DOHH2 (cell line): ENCODE data around the gene C1D.

Experiments
- H3F3A ChIP-seq: fragments of 200-600 bp; sonication (generic), shearing (Covaris generic); 2 replicates; pipeline ENCODE4 v1.6.0; 2016; ENCODE audit warnings: antibody characterized with exemption, mild to moderate bottlenecking; ENCODE audit not compliant: control insufficient read depth, insufficient read depth
- H3K27ac ChIP-seq: fragments of 200-600 bp; sonication (generic); 2 replicates; pipeline ENCODE4 v1.5.1; 2014; ENCODE audit warnings: low read depth, mild to moderate bottlenecking, low read length, moderate library complexity
- H3K27me3 ChIP-seq: fragments of 200-600 bp; sonication (generic); 2 replicates; pipeline ENCODE4 v1.6.1; 2014; ENCODE audit warnings: mild to moderate bottlenecking, low read length, mixed read lengths; ENCODE audit not compliant: control insufficient read depth
- H3K36me3 ChIP-seq: fragments of 200-600 bp; sonication (generic); 2 replicates; pipeline ENCODE4 v1.6.1; 2014; ENCODE audit warnings: mild to moderate bottlenecking, low read length, moderate library complexity, mixed read lengths; ENCODE audit not compliant: control insufficient read depth
- H3K4me1 ChIP-seq: fragments of 200-600 bp; sonication (generic); 2 replicates; pipeline ENCODE4 v1.6.1; 2014; ENCODE audit warnings: mild to moderate bottlenecking, low read length, mixed read lengths; ENCODE audit not compliant: control insufficient read depth
- H3K4me2 ChIP-seq: fragments of 200-600 bp; sonication (generic); 2 replicates; pipeline ENCODE4 v1.6.0; 2014; ENCODE audit warnings: mild to moderate bottlenecking, low read length, moderate library complexity
- H3K4me3 ChIP-seq: fragments of 200-600 bp; sonication (generic); 2 replicates; pipeline ENCODE4 v1.5.1; 2014; ENCODE audit warnings: mild to moderate bottlenecking, low read length, mixed read lengths
- H3K79me2 ChIP-seq: fragments of 200-600 bp; sonication (generic); 2 replicates; pipeline ENCODE4 v1.6.1; 2014; ENCODE audit warnings: mild to moderate bottlenecking, low read length, mixed read lengths; ENCODE audit not compliant: control insufficient read depth
- H3K9me2 ChIP-seq: fragments of 200-600 bp; sonication (generic); replicated peaks from 2 replicates; pipeline ENCODE4 v1.6.1; 2014; ENCODE audit warnings: mild to moderate bottlenecking, low read length, mixed read lengths; ENCODE audit not compliant: control insufficient read depth
- H3K9me3 ChIP-seq: fragments of 200-600 bp; sonication (generic); 2 replicates; pipeline ENCODE4 v1.6.1; 2014; ENCODE audit warnings: antibody characterized with exemption, low read length, mixed read lengths; ENCODE audit not compliant: control insufficient read depth, insufficient read depth
- H4K20me1 ChIP-seq: fragments of 200-600 bp; sonication (generic); 2 replicates; pipeline ENCODE4 v1.6.0; 2014; ENCODE audit warnings: low read depth, mild to moderate bottlenecking, antibody characterized with exemption, low read length, moderate library complexity; ENCODE audit not compliant: control insufficient read depth, insufficient read depth
- CTCF ChIP-seq: fragments of 200-600 bp; sonication (generic); IDR thresholded peaks from one replicate; pipeline ENCODE4 v1.5.1; 2014; ENCODE audit warnings: antibody characterized with exemption, mild to moderate bottlenecking, low read depth, low read length; ENCODE audit not compliant: poor library complexity, severe bottlenecking
- EZH2phosphoT487 ChIP-seq: fragments of 200-600 bp; sonication (generic); IDR thresholded peaks from 2 replicates; pipeline ENCODE4 v1.6.1; 2017; ENCODE audit warnings: borderline replicate concordance, mild to moderate bottlenecking, antibody characterized with exemption, low read length, moderate library complexity, mixed read lengths

Gene C1D

GRCh38 chr2:68091439-68092034, 28.7 kb upstream of the C1D start:
- no peak overlapping the region for H3K27ac ChIP-seq
- peaks cover 18% of the 10 kb centered on the region for H3K4me1 ChIP-seq
- no peaks in the 10 kb centered on the region for H3K9me2 ChIP-seq
- no peaks in the 10 kb centered on the region for H4K20me1 ChIP-seq
- TF ChIP-seq EZH2phosphoT487 = no peak
- TF ChIP-seq CTCF = no peak
- H3K9me3 ChIP-seq = no peaks in the 10 kb centered on the region
- no peaks in the 10 kb centered on the region for H3K79me2 ChIP-seq
- H3F3A ChIP-seq = no peaks in the 10 kb centered on the region
- no peak overlapping the region for H3K4me3 ChIP-seq
- no peak overlapping the region for H3K4me2 ChIP-seq
- no peaks in the 10 kb centered on the region for H3K27me3 ChIP-seq
- no peaks in the 10 kb centered on the region for H3K36me3 ChIP-seq

GRCh38 chr2:68089961-68090360, 27.2 kb upstream of the C1D start:
- H3K36me3 ChIP-seq = no peaks in the 10 kb centered on the region
- peak overlapping the region; percentile 16 for H3K4me3 ChIP-seq
- peak overlapping the region; percentile 39 for H3K4me2 ChIP-seq
- no peaks in the 10 kb centered on the region for H3F3A ChIP-seq
- TF ChIP-seq EZH2phosphoT487 = no peak
- TF ChIP-seq CTCF = no peak
- no peaks in the 10 kb centered on the region for H3K27me3 ChIP-seq
- peaks cover 18% of the 10 kb centered on the region for H3K4me1 ChIP-seq
- H3K79me2 ChIP-seq = no peaks in the 10 kb centered on the region
- H3K27ac ChIP-seq = no peak overlapping the region
- no peaks in the 10 kb centered on the region for H3K9me3 ChIP-seq
- no peaks in the 10 kb centered on the region for H4K20me1 ChIP-seq
- no peaks in the 10 kb centered on the region for H3K9me2 ChIP-seq

GRCh38 chr2:68088940-68089339, 26.1 kb upstream of the C1D start:
- Histone ChIP-seq H3K4me2 (no peak overlapping the region), H3K4me3 (no peak overlapping the region), H3F3A (no peaks in the 10 kb centered on the region), H4K20me1 (no peaks in the 10 kb centered on the region), H3K4me1 (peaks cover 18% of the 10 kb centered on the region), H3K27me3 (no peaks in the 10 kb centered on the region), H3K9me3 (no peaks in the 10 kb centered on the region), H3K9me2 (no peaks in the 10 kb centered on the region), H3K79me2 (no peaks in the 10 kb centered on the region), H3K27ac (no peak overlapping the region), H3K36me3 (no peaks in the 10 kb centered on the region)
- TF ChIP-seq EZH2phosphoT487 (no peak), CTCF (no peak)
